A549 (cell line): ENCODE measurements around the gene PPM1L. TPM values are rescaled to one million over a fixed set of nuclear protein-coding genes. Genes with fewer than 3 reads are reported as not detected.

ENCODE experiments used
- ATAC-seq, 2 experiments: fragments of 200-7000 bp in 1 of 2; fragments of >200 bp in 1 of 2; cut with Nextera tagmentation in 1 of 2; cut with Tn5 transposase in 1 of 2; 3 replicates each; pipeline versions ENCODE4 v1.8.0 to v1.9.1; 2018 to 2020; ENCODE audit warnings: mild to moderate bottlenecking in 1 of 2, moderate library complexity in 1 of 2
- CTCF ChIA-PET: fragments of 300-600 bp; sonication (Branson Sonifier 250); formaldehyde crosslinking; extraction: SDS; loops from one replicate; lab custom pipeline; 2021; ENCODE audit warnings: antibody characterized with exemption, inconsistent platforms; lab: Yijun Ruan, JAX
- POLR2A ChIA-PET: fragments of 350-600 bp; formaldehyde crosslinking; extraction: SDS; loops from one replicate; lab custom pipeline; 2021; ENCODE audit warnings: antibody characterized with exemption, inconsistent platforms; lab: Yijun Ruan, JAX
- DNase-seq, 2 experiments: peaks; one replicate each; pipeline versions ENCODE4 v3.0.0 to v3.0.0-alpha.2; 2011 to 2016; ENCODE audit warnings: low read depth in 1 of 2, low spot score in 1 of 2
- FAIRE-seq: peaks from 2 replicates; lab custom pipeline; 2011; peaks lifted over from hg19 to GRCh38; lab: Jason Lieb, UNC
- H3K27ac ChIP-seq, 2 experiments: fragments of >200 bp; sonication (Bioruptor Twin); formaldehyde crosslinking; 3 replicates each; pipeline ENCODE4 v1.5.1; 2016 to 2017
- H3K4me1 ChIP-seq: fragments of >200 bp; sonication (Bioruptor Twin); formaldehyde crosslinking; 3 replicates; pipeline ENCODE4 v1.6.1; 2016
- H3K4me2 ChIP-seq: fragments of >200 bp; sonication (Bioruptor Twin); formaldehyde crosslinking; 3 replicates; pipeline ENCODE4 v1.6.1; 2016
- H3K4me3 ChIP-seq: fragments of >200 bp; sonication (Bioruptor Twin); formaldehyde crosslinking; 3 replicates; pipeline ENCODE4 v1.5.1; 2016
- H3K9me3 ChIP-seq: fragments of >200 bp; sonication (Bioruptor Twin); formaldehyde crosslinking; 3 replicates; pipeline ENCODE4 v1.6.1; 2016
- BCL3 ChIP-seq: fragments of >200 bp; sonication (Bioruptor Twin); formaldehyde crosslinking; IDR thresholded peaks from 3 replicates; pipeline ENCODE4 v1.6.1; 2016
- CBX8 ChIP-seq: fragments of 200-600 bp; sonication (generic); IDR thresholded peaks from 2 replicates; pipeline ENCODE4 v1.6.1; 2016
- E2F6 ChIP-seq: IDR thresholded peaks from 2 replicates; pipeline ENCODE4 v1.6.1; 2012; ENCODE audit warnings: low read depth, borderline replicate concordance
- EHF ChIP-seq: fragments of 250-450 bp; sonication (Bioruptor Pico); IDR thresholded peaks from 2 replicates; pipeline ENCODE4 v1.5.0; 2020; ENCODE audit warnings: mild to moderate bottlenecking
- ELK1 ChIP-seq: fragments of 150-350 bp; IDR thresholded peaks from 2 replicates; pipeline ENCODE4 v1.6.1; 2014; ENCODE audit warnings: low read depth, mild to moderate bottlenecking, low read length
- HEYL ChIP-seq: fragments of 250-450 bp; sonication (Bioruptor Pico); IDR thresholded peaks from 2 replicates; pipeline ENCODE4 v1.8.0; 2021; ENCODE audit warnings: mild to moderate bottlenecking, moderate library complexity
- HOXB5 ChIP-seq: fragments of 250-450 bp; sonication (Bioruptor Pico); IDR thresholded peaks from 2 replicates; pipeline ENCODE4 v1.5.0; 2020; ENCODE audit warnings: mild to moderate bottlenecking, moderate library complexity
- JUN ChIP-seq, 2 experiments: fragments of >200 bp; sonication (Bioruptor Twin); formaldehyde crosslinking; IDR thresholded peaks; 2 replicates in 1 of 2; 3 replicates in 1 of 2; pipeline ENCODE4 v1.6.1; 2016 to 2017
- KDM5A ChIP-seq: fragments of 200-600 bp; sonication (generic); IDR thresholded peaks from 2 replicates; pipeline ENCODE4 v1.6.1; 2016; ENCODE audit warnings: antibody characterized with exemption, mild to moderate bottlenecking
- NFE2L2 ChIP-seq: fragments of 150-350 bp; conservative IDR thresholded peaks from 2 replicates; pipeline ENCODE4 v1.6.1; 2014; ENCODE audit warnings: low read length
- NR3C1 ChIP-seq: fragments of >200 bp; sonication (Bioruptor Twin); formaldehyde crosslinking; IDR thresholded peaks from 3 replicates; pipeline ENCODE4 v1.6.1; 2017
- PBX3 ChIP-seq: IDR thresholded peaks from 2 replicates; pipeline ENCODE4 v1.6.1; 2012
- PHF8 ChIP-seq: fragments of 200-600 bp; sonication (generic); IDR thresholded peaks from 2 replicates; pipeline ENCODE4 v1.6.1; 2016; ENCODE audit warnings: low read depth, mild to moderate bottlenecking, antibody characterized with exemption, moderate library complexity, borderline replicate concordance
- POLR2A ChIP-seq: IDR thresholded peaks from 2 replicates; pipeline ENCODE4 v1.6.1; 2012; ENCODE audit warnings: mild to moderate bottlenecking, low read length
- POLR2AphosphoS2 ChIP-seq: conservative IDR thresholded peaks from 2 replicates; pipeline ENCODE4 v1.6.1; 2012; ENCODE audit warnings: low read length, improper control_type of control experiment, inconsistent platforms
- RFX5 ChIP-seq: fragments of 450-650 bp; IDR thresholded peaks from 2 replicates; pipeline ENCODE4 v1.7.1; 2014; ENCODE audit warnings: antibody characterized with exemption, mild to moderate bottlenecking, moderate library complexity
- SMC3 ChIP-seq: fragments of >200 bp; sonication (Bioruptor Twin); formaldehyde crosslinking; IDR thresholded peaks from 3 replicates; pipeline ENCODE4 v1.6.1; 2018; ENCODE audit warnings: inconsistent platforms
- SREBF2 ChIP-seq: fragments of 450-650 bp; IDR thresholded peaks from 2 replicates; pipeline ENCODE4 v1.6.1; 2014; ENCODE audit warnings: mild to moderate bottlenecking, moderate library complexity
- ZC3H11A ChIP-seq: fragments of 450-650 bp; IDR thresholded peaks from 2 replicates; pipeline ENCODE4 v1.6.1; 2014; ENCODE audit warnings: antibody characterized with exemption, mild to moderate bottlenecking
- WGBS: methylation state at CpG from one replicate; pipeline ENCODE4 v1.1.6; 2017; ENCODE audit errors: missing lambda C conversion rate; 5-methylcytosine and 5-hydroxymethylcytosine counted together
- polyA plus RNA-seq, 4 experiments: library from polyadenylated mRNA; depleted of rRNA in 3 of 4; stranded (reverse); fragments of >200 nt; fragmentation: RNase III in 1 of 4; extraction: RNeasy Plus Mini Kit Qiagen cat#74134 plus additional on column Dnase treatment in 1 of 4; gene quantifications; 2 replicates in 3 of 4; 3 replicates in 1 of 4; pipeline ENCODE4 v1.2.3, GENCODE V29; 2011 to 2017

The PPM1L gene
- polyA plus RNA-seq, 2 of the 4 experiments (the other 2 are of a cell fraction): 0.27 to 0.45 TPM

GRCh38 chr3:160765211-160765610 lies 9.2 kb downstream of the PPM1L start:
- WGBS: 0% methylated on average over 1 of the region's 1 CpG
- TF ChIP-seq KDM5A (no peak), PBX3 (no peak), E2F6 (no peak), ZC3H11A (no peak), BCL3 (no peak), PHF8 (no peak), JUN (IDR thresholded peaks at IDR 0.05) (no peak), CBX8 (no peak), NFE2L2 (no peak), SMC3 (no peak), NR3C1 (no peak), RFX5 (no peak)
- POLR2A ChIA-PET: no interaction called here
- FAIRE-seq: no peak
- H3K4me2 ChIP-seq: no peak overlapping the region
- no peak for DNase-seq
- CTCF ChIA-PET: no interaction called here
- H3K27ac ChIP-seq: no peak overlapping the region
- no peaks in the 10 kb centered on the region for H3K9me3 ChIP-seq
- H3K4me3 ChIP-seq: no peak overlapping the region
- no peaks in the 10 kb centered on the region for H3K4me1 ChIP-seq
- ATAC-seq: no peak

GRCh38 chr3:160768031-160768430 lies 12.0 kb downstream of the PPM1L start:
- FAIRE-seq (no peak), ATAC-seq (no peak), DNase-seq (no peak)
- H3K4me2 ChIP-seq: no peak overlapping the region
- H3K4me3 ChIP-seq: no peak overlapping the region
- H3K27ac ChIP-seq: no peak overlapping the region
- no peaks in the 10 kb centered on the region for H3K9me3 ChIP-seq
- CTCF ChIA-PET: interaction anchor here (1.3 kb wide), 1 partner anchor 8 kb away, joined by 4 read pairs; no protein-coding TSS in a partner anchor
- H3K4me1 ChIP-seq: no peaks in the 10 kb centered on the region
- POLR2A ChIA-PET: no interaction called here
- no peak for TF ChIP-seq SREBF2
- TF ChIP-seq NR3C1: no peak
- TF ChIP-seq POLR2A: no peak
- TF ChIP-seq PBX3: no peak
- TF ChIP-seq HOXB5 (CRISPR knock-in tag): no peak
- no peak for TF ChIP-seq HEYL
- TF ChIP-seq PHF8: no peak
- TF ChIP-seq JUN (IDR thresholded peaks at IDR 0.05): no peak
- TF ChIP-seq POLR2AphosphoS2: no peak

GRCh38 chr3:160768918-160769317 lies 12.9 kb downstream of the PPM1L start:
- FAIRE-seq: no peak
- ChIA-PET POLR2A (no interaction called here), CTCF (interaction anchor here (1.3 kb wide), 1 partner anchor 9 kb away, joined by 4 read pairs; no protein-coding TSS in a partner anchor)
- 39% methylated on average over 2 of the region's 2 CpGs for WGBS
- no peak for DNase-seq
- Histone ChIP-seq H3K4me1 (no peaks in the 10 kb centered on the region), H3K9me3 (no peaks in the 10 kb centered on the region), H3K4me3 (no peak overlapping the region), H3K27ac (no peak overlapping the region), H3K4me2 (no peak overlapping the region)
- no peak for ATAC-seq
- TF ChIP-seq EHF: no peak
- TF ChIP-seq HEYL: no peak
- no peak for TF ChIP-seq HOXB5 (CRISPR knock-in tag)
- TF ChIP-seq ELK1: no peak
